ENCODE measurements around the gene FBXO31.

The FBXO31 gene

GRCh38 chr16:87350031-87350430 lies 33.5 kb downstream of the FBXO31 start:
- TF ChIP-seq CTCF (IDR thresholded peaks at IDR 0.05; ENCODE audit: low read depth, low read length, missing control alignments): no peak
- no peak overlapping the region for H3K4me3 ChIP-seq (ENCODE audit: low read depth, low read length)
- in situ Hi-C loops (cut with HindIII; ENCODE audit: low sequenced_read_pairs): no loop called here
- no peak for DNase-seq (ENCODE audit: low read depth)

- no peak for TF ChIP-seq CTCF (IDR thresholded peaks at IDR 0.05; ENCODE audit: low read depth, low read length, missing control alignments)
- in situ Hi-C loops (cut with HindIII; ENCODE audit: low sequenced_read_pairs): no loop called here
- H3K4me3 ChIP-seq (ENCODE audit: low read depth, low read length): no peak overlapping the region
- DNase-seq (ENCODE audit: low read depth): no peak
These were observed 34.9 kb downstream of the FBXO31 start for GRCh38 chr16:87348616-87349157.

- TF ChIP-seq CTCF (IDR thresholded peaks at IDR 0.05; ENCODE audit: low read depth, low read length, missing control alignments): no peak
- no peak overlapping the region for H3K4me3 ChIP-seq (ENCODE audit: low read depth, low read length)
- in situ Hi-C loops (cut with HindIII; ENCODE audit: low sequenced_read_pairs): no loop called here
- DNase-seq (ENCODE audit: low read depth): no peak
These were observed 35.5 kb downstream of the FBXO31 start for GRCh38 chr16:87347932-87348615.

GRCh38 chr16:87346517-87347060 lies 37.0 kb downstream of the FBXO31 start:
- no peak for TF ChIP-seq CTCF (IDR thresholded peaks at IDR 0.05; ENCODE audit: low read depth, low read length, missing control alignments)
- H3K4me3 ChIP-seq (ENCODE audit: low read depth, low read length): no peak overlapping the region
- no peak for DNase-seq (ENCODE audit: low read depth)
- in situ Hi-C loops (cut with HindIII; ENCODE audit: low sequenced_read_pairs): no loop called here

GRCh38 chr16:87345726-87346424 lies 37.7 kb downstream of the FBXO31 start:
- no peak overlapping the region for H3K4me3 ChIP-seq (ENCODE audit: low read depth, low read length)

More at GRCh38 chr16:87345726-87346424, 37.7 kb downstream of the FBXO31 start:
- in situ Hi-C loops (cut with HindIII; ENCODE audit: low sequenced_read_pairs): no loop called here
- DNase-seq (ENCODE audit: low read depth): no peak
- TF ChIP-seq CTCF (IDR thresholded peaks at IDR 0.05; ENCODE audit: low read depth, low read length, missing control alignments): no peak
